HepG2 (cell line): ENCODE data around the gene UBE2N. TPM values are rescaled to one million over a fixed set of nuclear protein-coding genes. Genes with fewer than 3 reads are reported as not detected.

Experiments used
- BHLHE40 ChIP-seq: IDR thresholded peaks from 2 replicates; pipeline ENCODE4 v1.6.1; 2011; ENCODE audit warnings: low read length, improper control_type of control experiment
- CBFB ChIP-seq: sonication (generic); formaldehyde crosslinking; IDR thresholded peaks from 2 replicates; pipeline ENCODE4 v1.4.0; 2020; ENCODE audit warnings: missing genetic modification reagents
- ESRRA ChIP-seq: sonication (generic); formaldehyde crosslinking; IDR thresholded peaks from 2 replicates; pipeline ENCODE4 v1.5.1; 2020; ENCODE audit warnings: mild to moderate bottlenecking, low read depth, missing genetic modification reagents
- FIP1L1 ChIP-seq: fragments of 200-400 bp; formaldehyde crosslinking; IDR thresholded peaks from 2 replicates; pipeline ENCODE4 v1.6.1; 2018; ENCODE audit warnings: low read depth, mild to moderate bottlenecking, low read length, moderate library complexity, borderline replicate concordance; ENCODE audit not compliant: insufficient read depth
- FOXP1 ChIP-seq, 2 experiments: fragments of 450-650 bp in 1 of 2; IDR thresholded peaks; 2 replicates each; pipeline ENCODE4 v1.6.1; 2017 to 2018; ENCODE audit warnings: antibody characterized with exemption in 1 of 2
- HHEX ChIP-seq: IDR thresholded peaks from 2 replicates; pipeline ENCODE4 v1.6.1; 2016; ENCODE audit warnings: control low read depth
- MYNN ChIP-seq: sonication (generic); formaldehyde crosslinking; IDR thresholded peaks from 2 replicates; pipeline ENCODE4 v1.4.0; 2020; ENCODE audit warnings: mild to moderate bottlenecking, low read depth, missing genetic modification reagents
- NAIF1 ChIP-seq: sonication (generic); formaldehyde crosslinking; IDR thresholded peaks from 2 replicates; pipeline ENCODE4 v1.5.0; 2020; ENCODE audit warnings: mild to moderate bottlenecking, missing genetic modification reagents, borderline replicate concordance
- RXRA ChIP-seq: sonication (generic); formaldehyde crosslinking; IDR thresholded peaks from 2 replicates; pipeline ENCODE4 v1.5.1; 2020; ENCODE audit warnings: missing genetic modification reagents
- SALL1 ChIP-seq: sonication (generic); formaldehyde crosslinking; IDR thresholded peaks from 2 replicates; pipeline ENCODE4 v1.8.0; 2022; ENCODE audit warnings: mild to moderate bottlenecking, missing genetic modification reagents
- SIX1 ChIP-seq: sonication (generic); formaldehyde crosslinking; IDR thresholded peaks from 2 replicates; pipeline ENCODE4 v1.4.0; 2020; ENCODE audit warnings: missing genetic modification reagents, borderline replicate concordance
- SMYD3 ChIP-seq: sonication (generic); formaldehyde crosslinking; IDR thresholded peaks from 2 replicates; pipeline ENCODE4 v1.8.1; 2023; ENCODE audit warnings: mild to moderate bottlenecking, missing genetic modification reagents
- ZBTB38 ChIP-seq: sonication (generic); formaldehyde crosslinking; IDR thresholded peaks from 2 replicates; pipeline ENCODE4 v1.5.1; 2020; ENCODE audit warnings: mild to moderate bottlenecking, missing genetic modification reagents
- ZBTB7B ChIP-seq: sonication (generic); formaldehyde crosslinking; IDR thresholded peaks from 2 replicates; pipeline ENCODE4 v1.4.0; 2020; ENCODE audit warnings: missing genetic modification reagents
- ZMYM3 ChIP-seq: sonication (generic); formaldehyde crosslinking; IDR thresholded peaks from 2 replicates; pipeline ENCODE4 v1.5.1; 2020; ENCODE audit warnings: mild to moderate bottlenecking, missing genetic modification reagents
- ZNF441 ChIP-seq: sonication (generic); formaldehyde crosslinking; IDR thresholded peaks from 2 replicates; pipeline ENCODE4 v1.7.0; 2021; ENCODE audit warnings: missing genetic modification reagents, borderline replicate concordance
- ZNF644 ChIP-seq: IDR thresholded peaks from 2 replicates; pipeline ENCODE4 v1.6.1; 2016; ENCODE audit warnings: low read depth
- ZNF792 ChIP-seq: IDR thresholded peaks from 2 replicates; pipeline ENCODE4 v1.6.1; 2016
- ZZZ3 ChIP-seq: sonication (generic); formaldehyde crosslinking; IDR thresholded peaks from 2 replicates; pipeline ENCODE4 v1.4.0; 2020; ENCODE audit warnings: missing genetic modification reagents, mild to moderate bottlenecking, borderline replicate concordance
- polyA plus RNA-seq, 8 experiments: library from polyadenylated mRNA; depleted of rRNA in 3 of 8; stranded (reverse) in 7 of 8; unstranded in 1 of 8; fragments of >200 nt; fragmentation: Illumina TruSeq in 4 of 8; extraction: Trizol in 4 of 8; gene quantifications; 2 replicates each; pipeline versions ENCODE4 v1.2.1 to v1.2.3, GENCODE V29; 2011 to 2016; ENCODE audit warnings: low read depth in 4 of 8, missing spikeins in 1 of 8, mixed read lengths in 1 of 8; ENCODE audit not compliant: insufficient read depth in 1 of 8
- total RNA-seq, 5 experiments: library from RNA; depleted of rRNA; stranded (reverse); fragments of >200 nt; fragmentation: Illumina TruSeq; extraction: Trizol; gene quantifications; 2 replicates each; pipeline ENCODE4 v1.2.3, GENCODE V29; 2016; ENCODE audit warnings: low read depth in 1 of 5
- TF ChIP-seq, protein P1 (sequence below): sonication (generic); formaldehyde crosslinking; IDR thresholded peaks from 2 replicates; pipeline ENCODE4 v1.9.0; 2021; ENCODE audit warnings: missing genetic modification reagents, borderline replicate concordance
- TF ChIP-seq, protein P2 (sequence below): sonication (generic); formaldehyde crosslinking; IDR thresholded peaks from 2 replicates; pipeline ENCODE4 v1.8.0; 2022; ENCODE audit warnings: missing genetic modification reagents, mild to moderate bottlenecking, moderate library complexity, borderline replicate concordance
- TF ChIP-seq, protein P3 (sequence below): IDR thresholded peaks from 2 replicates; pipeline ENCODE4 v1.6.1; 2016; ENCODE audit warnings: low read depth, borderline replicate concordance
- TF ChIP-seq, protein P4 (sequence below): IDR thresholded peaks from 2 replicates; pipeline ENCODE4 v1.6.1; 2016; ENCODE audit warnings: missing genetic modification reagents, missing compliant biosample characterization

The UBE2N gene
- total and polyA plus RNA-seq, 2 of the 13 experiments (the other 11 are each of a cell fraction or from before 2014, with no cell fraction given): 188 to 197 TPM

DNA sequence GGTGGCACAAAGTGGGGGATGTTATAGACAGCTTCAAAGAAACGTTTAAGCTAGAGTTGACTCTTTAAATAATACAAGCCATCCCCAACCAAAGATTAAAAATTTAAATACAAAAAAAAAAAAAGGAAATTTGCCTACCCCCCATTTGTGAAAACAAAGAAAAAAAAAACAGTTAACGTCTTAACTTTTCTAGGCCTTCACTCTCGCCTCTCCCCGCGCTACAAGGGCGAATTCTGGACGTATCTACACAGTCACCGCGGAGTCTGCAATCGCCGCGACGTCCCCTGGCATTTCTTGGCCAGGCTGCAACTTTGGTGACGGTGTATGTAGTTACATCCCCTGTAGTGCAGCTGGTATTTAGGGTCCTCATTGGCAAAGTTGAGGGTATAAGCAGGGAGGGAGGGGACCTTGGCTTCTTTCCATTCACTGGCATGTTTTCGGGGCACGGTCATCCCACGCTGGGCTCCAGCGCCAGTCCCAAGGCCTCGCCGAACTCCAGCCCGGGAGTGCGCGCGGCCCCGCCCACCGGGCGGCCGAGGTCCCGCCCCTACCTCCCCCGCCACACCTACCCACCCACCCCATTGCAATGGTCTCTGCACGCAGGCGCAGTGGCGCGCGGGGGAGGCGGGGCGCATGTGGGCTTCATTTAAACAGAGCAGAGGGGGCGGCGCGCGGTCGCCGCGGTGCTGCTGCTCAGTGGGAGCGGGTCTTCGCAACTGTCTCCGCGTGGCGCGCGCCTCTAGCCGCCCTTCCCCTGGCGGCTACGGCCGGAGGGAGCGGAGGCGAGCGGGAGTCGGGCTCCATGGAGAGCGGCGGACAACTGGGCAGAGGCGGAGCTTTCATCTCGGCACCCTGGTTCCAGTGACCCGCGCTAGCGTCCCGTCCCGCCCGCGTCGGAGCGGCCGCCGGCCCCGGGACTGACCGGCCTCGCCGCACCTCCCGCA, 64.2 kb downstream of the UBE2N start, which contains the start of gene NUDT4 (continued):
- TF ChIP-seq ZMYM3 (CRISPR knock-in tag) (no peak), HHEX (CRISPR knock-in tag) (no peak), SMYD3 (CRISPR knock-in tag) (no peak), BHLHE40 (no peak), ESRRA (no peak), ZBTB38 (CRISPR knock-in tag) (peak; percentile 51; the same call in 1 of the 2 replicates), RXRA (CRISPR knock-in tag) (0 out of 2 replicates have a peak, but pooled peaks have one; percentile 5), ZNF792 (CRISPR knock-in tag) (no peak; the same call in 1 of the 2 replicates), FOXP1 (IDR thresholded peaks at IDR 0.05) (no peak), FOXP1 (CRISPR knock-in tag; IDR thresholded peaks at IDR 0.05) (no peak), ZBTB7B (peak; percentile 38; the same call in 1 of the 2 replicates), FIP1L1 (no peak), ZNF644 (CRISPR knock-in tag) (no peak), MYNN (CRISPR knock-in tag) (no peak; the same call in 1 of the 2 replicates), SIX1 (CRISPR knock-in tag) (no peak), ZZZ3 (no peak), NAIF1 (CRISPR knock-in tag) (no peak), CBFB (CRISPR knock-in tag) (peak; percentile 45; the same call in 1 of the 2 replicates), SALL1 (CRISPR knock-in tag) (no peak; the same call in 1 of the 2 replicates), ZNF441 (CRISPR knock-in tag) (peak; percentile 51; the same call in 1 of the 2 replicates)
- TF ChIP-seq, protein P1, sequence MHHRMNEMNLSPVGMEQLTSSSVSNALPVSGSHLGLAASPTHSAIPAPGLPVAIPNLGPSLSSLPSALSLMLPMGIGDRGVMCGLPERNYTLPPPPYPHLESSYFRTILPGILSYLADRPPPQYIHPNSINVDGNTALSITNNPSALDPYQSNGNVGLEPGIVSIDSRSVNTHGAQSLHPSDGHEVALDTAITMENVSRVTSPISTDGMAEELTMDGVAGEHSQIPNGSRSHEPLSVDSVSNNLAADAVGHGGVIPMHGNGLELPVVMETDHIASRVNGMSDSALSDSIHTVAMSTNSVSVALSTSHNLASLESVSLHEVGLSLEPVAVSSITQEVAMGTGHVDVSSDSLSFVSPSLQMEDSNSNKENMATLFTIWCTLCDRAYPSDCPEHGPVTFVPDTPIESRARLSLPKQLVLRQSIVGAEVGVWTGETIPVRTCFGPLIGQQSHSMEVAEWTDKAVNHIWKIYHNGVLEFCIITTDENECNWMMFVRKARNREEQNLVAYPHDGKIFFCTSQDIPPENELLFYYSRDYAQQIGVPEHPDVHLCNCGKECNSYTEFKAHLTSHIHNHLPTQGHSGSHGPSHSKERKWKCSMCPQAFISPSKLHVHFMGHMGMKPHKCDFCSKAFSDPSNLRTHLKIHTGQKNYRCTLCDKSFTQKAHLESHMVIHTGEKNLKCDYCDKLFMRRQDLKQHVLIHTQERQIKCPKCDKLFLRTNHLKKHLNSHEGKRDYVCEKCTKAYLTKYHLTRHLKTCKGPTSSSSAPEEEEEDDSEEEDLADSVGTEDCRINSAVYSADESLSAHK (CRISPR knock-in tag): no peak
- TF ChIP-seq, protein P2, sequence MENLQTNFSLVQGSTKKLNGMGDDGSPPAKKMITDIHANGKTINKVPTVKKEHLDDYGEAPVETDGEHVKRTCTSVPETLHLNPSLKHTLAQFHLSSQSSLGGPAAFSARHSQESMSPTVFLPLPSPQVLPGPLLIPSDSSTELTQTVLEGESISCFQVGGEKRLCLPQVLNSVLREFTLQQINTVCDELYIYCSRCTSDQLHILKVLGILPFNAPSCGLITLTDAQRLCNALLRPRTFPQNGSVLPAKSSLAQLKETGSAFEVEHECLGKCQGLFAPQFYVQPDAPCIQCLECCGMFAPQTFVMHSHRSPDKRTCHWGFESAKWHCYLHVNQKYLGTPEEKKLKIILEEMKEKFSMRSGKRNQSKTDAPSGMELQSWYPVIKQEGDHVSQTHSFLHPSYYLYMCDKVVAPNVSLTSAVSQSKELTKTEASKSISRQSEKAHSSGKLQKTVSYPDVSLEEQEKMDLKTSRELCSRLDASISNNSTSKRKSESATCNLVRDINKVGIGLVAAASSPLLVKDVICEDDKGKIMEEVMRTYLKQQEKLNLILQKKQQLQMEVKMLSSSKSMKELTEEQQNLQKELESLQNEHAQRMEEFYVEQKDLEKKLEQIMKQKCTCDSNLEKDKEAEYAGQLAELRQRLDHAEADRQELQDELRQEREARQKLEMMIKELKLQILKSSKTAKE: no peak
- TF ChIP-seq, protein P3, sequence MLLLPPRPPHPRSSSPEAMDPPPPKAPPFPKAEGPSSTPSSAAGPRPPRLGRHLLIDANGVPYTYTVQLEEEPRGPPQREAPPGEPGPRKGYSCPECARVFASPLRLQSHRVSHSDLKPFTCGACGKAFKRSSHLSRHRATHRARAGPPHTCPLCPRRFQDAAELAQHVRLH (CRISPR knock-in tag): peak; percentile 67; the same call in 1 of the 2 replicates
- TF ChIP-seq, protein P4, sequence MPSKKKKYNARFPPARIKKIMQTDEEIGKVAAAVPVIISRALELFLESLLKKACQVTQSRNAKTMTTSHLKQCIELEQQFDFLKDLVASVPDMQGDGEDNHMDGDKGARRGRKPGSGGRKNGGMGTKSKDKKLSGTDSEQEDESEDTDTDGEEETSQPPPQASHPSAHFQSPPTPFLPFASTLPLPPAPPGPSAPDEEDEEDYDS (CRISPR knock-in tag): peak; percentile 98
